ENCODE results near the gene SMIM1. TPM values are rescaled to one million over a fixed set of nuclear protein-coding genes. Genes with fewer than 3 reads are reported as not detected.

The SMIM1 gene
- total and polyA plus RNA-seq, 9 of the 15 experiments (the other 6 are each of a cell fraction or from before 2014, with no cell fraction given), result 2.3 to 125 (median 24.3) TPM

GRCh38 chr1:3772715-3773571 is at the start of gene SMIM1 (continued):
- TF ChIP-seq ETS1 (conservative IDR thresholded peaks at IDR 0.05; ENCODE audit: control insufficient read depth, low read depth, low read length), result no peak
- TF ChIP-seq ZNF785 (CRISPR knock-in tag; IDR thresholded peaks at IDR 0.05), result no peak
- no peak for TF ChIP-seq BMI1 (IDR thresholded peaks at IDR 0.05; ENCODE audit: low read length)
- TF ChIP-seq, protein P1, sequence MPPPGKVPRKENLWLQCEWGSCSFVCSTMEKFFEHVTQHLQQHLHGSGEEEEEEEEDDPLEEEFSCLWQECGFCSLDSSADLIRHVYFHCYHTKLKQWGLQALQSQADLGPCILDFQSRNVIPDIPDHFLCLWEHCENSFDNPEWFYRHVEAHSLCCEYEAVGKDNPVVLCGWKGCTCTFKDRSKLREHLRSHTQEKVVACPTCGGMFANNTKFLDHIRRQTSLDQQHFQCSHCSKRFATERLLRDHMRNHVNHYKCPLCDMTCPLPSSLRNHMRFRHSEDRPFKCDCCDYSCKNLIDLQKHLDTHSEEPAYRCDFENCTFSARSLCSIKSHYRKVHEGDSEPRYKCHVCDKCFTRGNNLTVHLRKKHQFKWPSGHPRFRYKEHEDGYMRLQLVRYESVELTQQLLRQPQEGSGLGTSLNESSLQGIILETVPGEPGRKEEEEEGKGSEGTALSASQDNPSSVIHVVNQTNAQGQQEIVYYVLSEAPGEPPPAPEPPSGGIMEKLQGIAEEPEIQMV (tag; conservative IDR thresholded peaks at IDR 0.05; ENCODE audit: low read depth), result no peak
- TF ChIP-seq RNF2 (IDR thresholded peaks at IDR 0.05), result no peak
- TF ChIP-seq, protein P2, sequence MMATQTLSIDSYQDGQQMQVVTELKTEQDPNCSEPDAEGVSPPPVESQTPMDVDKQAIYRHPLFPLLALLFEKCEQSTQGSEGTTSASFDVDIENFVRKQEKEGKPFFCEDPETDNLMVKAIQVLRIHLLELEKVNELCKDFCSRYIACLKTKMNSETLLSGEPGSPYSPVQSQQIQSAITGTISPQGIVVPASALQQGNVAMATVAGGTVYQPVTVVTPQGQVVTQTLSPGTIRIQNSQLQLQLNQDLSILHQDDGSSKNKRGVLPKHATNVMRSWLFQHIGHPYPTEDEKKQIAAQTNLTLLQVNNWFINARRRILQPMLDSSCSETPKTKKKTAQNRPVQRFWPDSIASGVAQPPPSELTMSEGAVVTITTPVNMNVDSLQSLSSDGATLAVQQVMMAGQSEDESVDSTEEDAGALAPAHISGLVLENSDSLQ (IDR thresholded peaks at IDR 0.05), result no peak
- TF ChIP-seq CEBPG (CRISPR knock-in tag; IDR thresholded peaks at IDR 0.05), result no peak
- no peak for TF ChIP-seq CEBPG (tag; conservative IDR thresholded peaks at IDR 0.05 in 1 of 2, IDR thresholded peaks at IDR 0.05 in 1 of 2)
- TF ChIP-seq RBM22 (IDR thresholded peaks at IDR 0.05; ENCODE audit: low read depth, low read length, poor library complexity, severe bottlenecking), result no peak
- TF ChIP-seq NR1H2 (CRISPR knock-in tag; IDR thresholded peaks at IDR 0.05), result no peak
- TF ChIP-seq ZNF143 (CRISPR knock-in tag; IDR thresholded peaks at IDR 0.05), result 0 out of 2 replicates have a peak, but pooled peaks have one; percentile 38
- TF ChIP-seq RBM15 (IDR thresholded peaks at IDR 0.05; ENCODE audit: insufficient read depth, low read length), result no peak
- TF ChIP-seq ZNF644 (tag; IDR thresholded peaks at IDR 0.05; ENCODE audit: low read depth), result no peak
- no peak for TF ChIP-seq ZNF274 (IDR thresholded peaks at IDR 0.05; ENCODE audit: borderline replicate concordance, low read depth, low read length)
- TF ChIP-seq ZNF408 (CRISPR knock-in tag; IDR thresholded peaks at IDR 0.05; ENCODE audit: low read depth), result no peak
- TF ChIP-seq KAT2B (IDR thresholded peaks at IDR 0.05; ENCODE audit: low read depth, low read length), result no peak
- no peak for TF ChIP-seq CHD2 (IDR thresholded peaks at IDR 0.05; ENCODE audit: low read depth, low read length)
- TF ChIP-seq ZNF316 (IDR thresholded peaks at IDR 0.05), result no peak
- TF ChIP-seq KLF6 (CRISPR knock-in tag; IDR thresholded peaks at IDR 0.05; ENCODE audit: borderline replicate concordance), result no peak
- no peak for TF ChIP-seq NUFIP1 (IDR thresholded peaks at IDR 0.05; ENCODE audit: partially characterized antibody)
- no peak for TF ChIP-seq MTA3 (IDR thresholded peaks at IDR 0.05; ENCODE audit: borderline replicate concordance)
- no peak for TF ChIP-seq XRCC3 (IDR thresholded peaks at IDR 0.05)
- TF ChIP-seq ZNF217 (CRISPR knock-in tag; IDR thresholded peaks at IDR 0.05), result no peak
- no peak for TF ChIP-seq ZNF175 (CRISPR knock-in tag; IDR thresholded peaks at IDR 0.05; ENCODE audit: low read depth)
- no peak for TF ChIP-seq ZZZ3 (IDR thresholded peaks at IDR 0.05)
